CD8-positive, alpha-beta memory T cell (primary cell): ENCODE measurements around the gene BFSP2. TPM values are rescaled to one million over a fixed set of nuclear protein-coding genes. Genes with fewer than 3 reads are reported as not detected.
"Not testable (repeated sequence)": the region's sequence is repeated elsewhere in the genome, so short reads cannot be mapped to it uniquely, and the experiment has no call there.

ENCODE experiments used
- CTCF ChIA-PET: fragments of 350-600 bp; sonication (Branson Sonifier 250); formaldehyde crosslinking; loops from one replicate; lab custom pipeline; 2021; ENCODE audit warnings: antibody characterized with exemption; lab: Charles Lee
- POLR2A ChIA-PET: fragments of 350-600 bp; sonication (Branson Sonifier 250); formaldehyde crosslinking; loops from one replicate; lab custom pipeline; 2021; ENCODE audit warnings: antibody characterized with exemption; lab: Charles Lee
- DNase-seq, 5 donors: peaks; one replicate each; pipeline versions ENCODE4 v3.0.0 to v3.0.0-alpha.2; 2020 to 2022; ENCODE audit warnings: mixed read lengths in 1 of 5
- H3K27ac ChIP-seq: one replicate; pipeline ENCODE4 v1.7.0; 2013; ENCODE audit warnings: low read depth, mild to moderate bottlenecking, low read length, moderate library complexity
- H3K27me3 ChIP-seq: 2 replicates; pipeline ENCODE4 v1.7.0; 2013; ENCODE audit warnings: low read length, mild to moderate bottlenecking; ENCODE audit not compliant: insufficient read depth, poor library complexity, severe bottlenecking
- H3K36me3 ChIP-seq: 2 replicates; pipeline ENCODE4 v1.7.0; 2013; ENCODE audit warnings: mild to moderate bottlenecking, low read length, moderate library complexity; ENCODE audit not compliant: insufficient read depth
- H3K4me1 ChIP-seq: 2 replicates; pipeline ENCODE4 v1.7.0; 2013; ENCODE audit warnings: mild to moderate bottlenecking, low read length, moderate library complexity; ENCODE audit not compliant: insufficient read depth
- H3K4me3 ChIP-seq: 2 replicates; pipeline ENCODE4 v1.7.0; 2013; ENCODE audit warnings: mild to moderate bottlenecking, low read length
- H3K9me3 ChIP-seq: 2 replicates; pipeline ENCODE4 v1.7.0; 2013; ENCODE audit warnings: mild to moderate bottlenecking, low read length
- H3K27ac Mint-ChIP-seq, 8 donors: one replicate each; pipeline ENCODE4 v1.8.0; 2020 to 2021; ENCODE audit warnings: mixed read lengths in 8 of 8, mild to moderate bottlenecking in 6 of 8, inconsistent platforms in 3 of 8, moderate library complexity in 3 of 8
- H3K27me3 Mint-ChIP-seq, 2 donors: one replicate each; pipeline ENCODE4 v1.8.0; 2020 to 2021; ENCODE audit warnings: mixed read lengths in 2 of 2, mild to moderate bottlenecking in 1 of 2, moderate library complexity in 1 of 2
- H3K36me3 Mint-ChIP-seq, 3 donors: one replicate each; pipeline ENCODE4 v1.8.0; 2020 to 2021; ENCODE audit warnings: mixed read lengths in 3 of 3, inconsistent platforms in 1 of 3, mild to moderate bottlenecking in 1 of 3
- H3K4me1 Mint-ChIP-seq, 3 donors: one replicate each; pipeline ENCODE4 v1.8.0; 2020 to 2021; ENCODE audit warnings: mixed read lengths in 3 of 3, inconsistent platforms in 1 of 3, mild to moderate bottlenecking in 1 of 3
- H3K4me3 Mint-ChIP-seq, 7 donors: one replicate each; pipeline ENCODE4 v1.8.0; 2020 to 2021; ENCODE audit warnings: mixed read lengths in 7 of 7, mild to moderate bottlenecking in 6 of 7, moderate library complexity in 4 of 7, inconsistent platforms in 2 of 7
- H3K9me3 Mint-ChIP-seq, 5 donors: one replicate each; pipeline ENCODE4 v1.8.0; 2020 to 2022; ENCODE audit warnings: mixed read lengths in 5 of 5, mild to moderate bottlenecking in 3 of 5, moderate library complexity in 2 of 5, inconsistent platforms in 1 of 5
- polyA plus RNA-seq: library from polyadenylated mRNA; unstranded; fragments of 300-500 nt; fragmentation: Illumina TruSeq; gene quantifications from one replicate; pipeline ENCODE4 v1.2.3, GENCODE V29; 2021
- total RNA-seq, 2 experiments: library from RNA; stranded (reverse); gene quantifications; one replicate each; pipeline ENCODE4 v1.2.3, GENCODE V29; 2021

BFSP2 gene
- total and polyA plus RNA-seq, 3 experiments from 2014 or later: 0.82 TPM; not detected in 2

DNA sequence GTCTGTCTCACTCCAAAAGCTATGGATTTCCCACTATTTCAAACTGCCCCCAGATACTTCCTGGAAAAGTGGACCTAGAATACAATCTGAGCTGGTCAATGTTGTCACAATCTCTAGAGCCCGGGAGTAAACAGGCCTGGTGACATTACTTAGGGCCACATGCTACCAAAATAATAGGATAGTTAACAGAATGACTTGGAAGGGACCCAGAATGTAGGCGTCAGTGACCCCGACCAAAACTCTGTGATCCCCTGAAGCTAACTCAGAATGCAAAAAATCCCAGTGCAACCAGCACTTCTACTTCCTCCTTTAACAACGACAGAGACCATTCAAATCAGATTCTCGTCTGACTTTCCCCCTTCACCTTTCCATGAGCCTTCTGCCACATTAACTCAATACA is 122.1 kb downstream of the BFSP2 start:
- Histone ChIP-seq H3K4me1 (no peaks in the 10 kb centered on the region), H3K27ac (no peak overlapping the region), H3K36me3 (no peaks in the 10 kb centered on the region), H3K9me3 (no peaks in the 10 kb centered on the region), H3K27me3 (no peaks in the 10 kb centered on the region), H3K4me3 (no peak overlapping the region)
- no peaks in the 10 kb centered on the region for H3K9me3 Mint-ChIP-seq
- no peaks in the 10 kb centered on the region for H3K4me1 Mint-ChIP-seq
- CTCF ChIA-PET: interaction anchor here (1.2 kb wide), 1 partner anchor 10 kb away, joined by 3 read pairs; no protein-coding TSS in a partner anchor
- POLR2A ChIA-PET: no interaction called here
- no peak overlapping the region for H3K27ac Mint-ChIP-seq
- H3K27me3 Mint-ChIP-seq: peaks cover 0 to 3% of the 10 kb centered on the region in 2 donors
- no peak for DNase-seq
- H3K36me3 Mint-ChIP-seq: no peaks in the 10 kb centered on the region
- H3K4me3 Mint-ChIP-seq: no peak overlapping the region

DNA sequence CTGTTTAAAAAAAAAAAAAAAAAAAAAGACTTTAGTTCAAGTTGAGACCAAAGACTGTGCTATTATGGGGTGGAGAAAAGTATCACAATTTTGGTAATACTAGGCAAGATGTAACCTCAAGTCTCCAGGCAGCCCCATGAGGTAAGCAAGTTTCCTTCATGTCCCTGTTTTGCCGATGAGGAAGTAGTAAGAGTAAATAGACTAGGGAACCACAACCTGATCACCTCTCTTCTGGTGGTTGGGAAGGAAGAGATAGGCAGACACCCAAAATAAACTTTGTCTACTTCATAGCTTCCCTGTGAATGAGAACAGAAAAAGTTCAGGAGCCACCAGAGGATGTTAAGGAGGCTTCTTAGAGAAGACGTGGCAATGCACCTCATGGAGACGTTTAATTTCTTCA is 123.9 kb downstream of the BFSP2 start:
- H3K9me3 Mint-ChIP-seq, H3K4me1 Mint-ChIP-seq, H3K4me1 ChIP-seq, H3K36me3 Mint-ChIP-seq, H3K36me3 ChIP-seq, POLR2A ChIA-PET, H3K4me3 Mint-ChIP-seq, H3K27me3 Mint-ChIP-seq, H3K9me3 ChIP-seq, CTCF ChIA-PET, H3K27ac Mint-ChIP-seq, DNase-seq, H3K4me3 ChIP-seq, H3K27ac ChIP-seq, H3K27me3 ChIP-seq: not testable (repeated sequence)

Other genes starting within 250 kb of the BFSP2 start
- 100 to 1,000 TPM; 298 to 322 TPM for gene CDV3, start 173.6 kb downstream of the BFSP2 start, total RNA-seq
- 71.5 TPM for gene CDV3, start 173.6 kb downstream of the BFSP2 start, polyA plus RNA-seq